Measurements from ENCODE around the gene BSCL2. TPM values are rescaled to one million over a fixed set of nuclear protein-coding genes. Genes with fewer than 3 reads are reported as not detected.

Gene BSCL2
- total and polyA plus RNA-seq, 4 donors: 15.1 to 40.0 (median 28.7) TPM

GRCh38 chr11:62728171-62728988 lies 21.2 kb upstream of the BSCL2 start, which contains the start of gene TTC9C:
TSS of gene TTC9C (plus strand) at chr11:62728486. CDS start at chr11:62728849, 363 bp downstream.
- H3K27me3 ChIP-seq (ENCODE audit: control insufficient read depth in 4 of 4, insufficient read depth in 4 of 4, low read length in 3 of 4): no peaks in the 10 kb centered on the region
- no peaks in the 10 kb centered on the region for H3K9me3 ChIP-seq (ENCODE audit: control insufficient read depth in 4 of 4, low read length in 3 of 4)
- DNase-seq (ENCODE audit: low spot score): peak; percentile 84
- H3K9ac ChIP-seq (ENCODE audit: low read depth in 1 of 2, low read length in 2 of 2): peak within 1 kb of the TSS; percentile 87 to 94
- TF ChIP-seq GABPA (IDR thresholded peaks at IDR 0.05 in 1 of 2, conservative IDR thresholded peaks at IDR 0.05 in 1 of 2) (peak; percentile 81 to 91), CTCF (IDR thresholded peaks at IDR 0.05; ENCODE audit: low read depth, low read length, missing input control) (no peak), RAD21 (IDR thresholded peaks at IDR 0.05) (peak in 1 of 2 donors; percentile 23), HNF4G (IDR thresholded peaks at IDR 0.05) (no peak), TAF1 (conservative IDR thresholded peaks at IDR 0.05) (peak; percentile 36), HNF4A (conservative IDR thresholded peaks at IDR 0.05) (no peak), YY1 (IDR thresholded peaks at IDR 0.05) (no peak), NR2F2 (IDR thresholded peaks at IDR 0.05) (no peak), FOXA2 (IDR thresholded peaks at IDR 0.05) (no peak), SP1 (IDR thresholded peaks at IDR 0.05) (no peak), EGR1 (IDR thresholded peaks at IDR 0.05; ENCODE audit: low read depth in 2 of 2) (peak in 1 of 2 donors; percentile 10)
- peak within 1 kb of the TSS; percentile 87 to 100 (median 96) for H3K4me3 ChIP-seq (ENCODE audit: low read depth in 1 of 3, low read length in 3 of 3)
- H3K36me3 ChIP-seq (ENCODE audit: control insufficient read depth in 4 of 4, insufficient read depth in 3 of 4, low read depth in 1 of 4, low read length in 3 of 4): peaks cover 7 to 11% (median 7%) of the 10 kb centered on the region in 4 donors
- peak within 1 kb of the TSS; percentile 97 for H3K27ac ChIP-seq (ENCODE audit: low read depth in 1 of 2, low read length in 2 of 2)
- under 1% methylated on average over 29 of the region's 29 CpGs for WGBS
- peaks cover 2 to 40% (median 25%) of the 10 kb centered on the region in 4 donors for H3K4me1 ChIP-seq (ENCODE audit: control insufficient read depth in 4 of 4, insufficient read depth in 4 of 4, low read length in 3 of 4)

GRCh38 chr11:62727872-62728170 lies 20.6 kb upstream of the BSCL2 start:
- DNase-seq (ENCODE audit: low spot score): peak; percentile 83
- Histone ChIP-seq H3K27ac (ENCODE audit: low read depth in 1 of 2, low read length in 2 of 2) (peak overlapping the region; percentile 97), H3K4me3 (ENCODE audit: low read depth in 1 of 3, low read length in 3 of 3) (peak overlapping the region; percentile 87 to 100 (median 96)), H3K4me1 (ENCODE audit: control insufficient read depth in 4 of 4, insufficient read depth in 4 of 4, low read length in 3 of 4) (peaks cover 2 to 40% (median 25%) of the 10 kb centered on the region in 4 donors), H3K27me3 (ENCODE audit: control insufficient read depth in 4 of 4, insufficient read depth in 4 of 4, low read length in 3 of 4) (no peaks in the 10 kb centered on the region), H3K36me3 (ENCODE audit: control insufficient read depth in 4 of 4, insufficient read depth in 3 of 4, low read depth in 1 of 4, low read length in 3 of 4) (peaks cover 7 to 11% (median 11%) of the 10 kb centered on the region in 4 donors), H3K9me3 (ENCODE audit: control insufficient read depth in 4 of 4, low read length in 3 of 4) (no peaks in the 10 kb centered on the region), H3K9ac (ENCODE audit: low read depth in 1 of 2, low read length in 2 of 2) (peak overlapping the region; percentile 81 to 87)
- WGBS: under 1% methylated on average over 20 of the region's 20 CpGs
- TF ChIP-seq JUND (IDR thresholded peaks at IDR 0.05): peak; percentile 16 to 41
- TF ChIP-seq RAD21 (IDR thresholded peaks at IDR 0.05): no peak
- peak; percentile 77 for TF ChIP-seq SP1 (IDR thresholded peaks at IDR 0.05)
- no peak for TF ChIP-seq HNF4G (IDR thresholded peaks at IDR 0.05)
- TF ChIP-seq ZBTB33 (IDR thresholded peaks at IDR 0.05): peak; percentile 26
- peak in 1 of 2 donors; percentile 9 for TF ChIP-seq EGR1 (IDR thresholded peaks at IDR 0.05; ENCODE audit: low read depth in 2 of 2)
- no peak for TF ChIP-seq MAX (IDR thresholded peaks at IDR 0.05)
- TF ChIP-seq TAF1 (conservative IDR thresholded peaks at IDR 0.05): no peak
- TF ChIP-seq GABPA (IDR thresholded peaks at IDR 0.05 in 1 of 2, conservative IDR thresholded peaks at IDR 0.05 in 1 of 2): no peak
- TF ChIP-seq CTCF (IDR thresholded peaks at IDR 0.05; ENCODE audit: low read depth, low read length, missing input control): no peak
- no peak for TF ChIP-seq FOXA2 (IDR thresholded peaks at IDR 0.05)
- no peak for TF ChIP-seq FOXA1 (IDR thresholded peaks at IDR 0.05)
- peak in 1 of 2 donors; percentile 39 for TF ChIP-seq RXRA (IDR thresholded peaks at IDR 0.05)
- no peak for TF ChIP-seq YY1 (IDR thresholded peaks at IDR 0.05)
- TF ChIP-seq NR2F2 (IDR thresholded peaks at IDR 0.05): no peak

Data from liver (tissue), 9 donors.